LoVo (cell line): ENCODE measurements around the gene ADNP.

Source experiments
- DNase-seq: peaks from one replicate; pipeline ENCODE4 v3.0.0-alpha.2; 2016; ENCODE audit warnings: low spot score

ADNP gene

GRCh38 chr20:50848846-50849673 lies 82.2 kb downstream of the ADNP start:
- no peak for DNase-seq

- DNase-seq: no peak
Observed at GRCh38 chr20:50848341-50848808, 82.9 kb downstream of the ADNP start.

GRCh38 chr20:50845566-50846215 lies 85.5 kb downstream of the ADNP start:
- DNase-seq: no peak

- DNase-seq: no peak
Observed at GRCh38 chr20:50844430-50845100, 86.7 kb downstream of the ADNP start.

GRCh38 chr20:50843331-50844276 lies 87.6 kb downstream of the ADNP start:
- no peak for DNase-seq

GRCh38 chr20:50842821-50843220 lies 88.4 kb downstream of the ADNP start:
- no peak for DNase-seq
